HEK293T (cell line): ENCODE data around the gene UGDH.

Experiments
- ARNT ChIP-seq: fragments of 450-650 bp; IDR thresholded peaks from 2 replicates; pipeline ENCODE4 v1.6.1; 2017; ENCODE audit warnings: mild to moderate bottlenecking
- BHLHE40 ChIP-seq: fragments of 450-650 bp; IDR thresholded peaks from 2 replicates; pipeline ENCODE4 v1.6.1; 2016; ENCODE audit warnings: mild to moderate bottlenecking, moderate library complexity, borderline replicate concordance
- CTBP1 ChIP-seq: fragments of 450-650 bp; IDR thresholded peaks from 2 replicates; pipeline ENCODE4 v1.6.1; 2016; ENCODE audit warnings: borderline replicate concordance
- FOXA1 ChIP-seq: fragments of 450-650 bp; IDR thresholded peaks from 2 replicates; pipeline ENCODE4 v1.6.1; 2016; ENCODE audit warnings: mild to moderate bottlenecking
- FOXK2 ChIP-seq: fragments of 450-650 bp; IDR thresholded peaks from 2 replicates; pipeline ENCODE4 v1.6.1; 2016; ENCODE audit warnings: mild to moderate bottlenecking
- FOXM1 ChIP-seq: fragments of 450-650 bp; IDR thresholded peaks from 2 replicates; pipeline ENCODE4 v1.6.1; 2017; ENCODE audit warnings: mild to moderate bottlenecking, borderline replicate concordance
- L3MBTL2 ChIP-seq: fragments of 450-650 bp; conservative IDR thresholded peaks from 2 replicates; pipeline ENCODE4 v1.6.1; 2016; ENCODE audit warnings: mild to moderate bottlenecking
- SP1 ChIP-seq: fragments of 450-650 bp; IDR thresholded peaks from 2 replicates; pipeline ENCODE4 v1.6.1; 2017
- SUZ12 ChIP-seq: fragments of 450-650 bp; IDR thresholded peaks from 2 replicates; pipeline ENCODE4 v1.6.1; 2016; ENCODE audit warnings: mild to moderate bottlenecking

DNA sequence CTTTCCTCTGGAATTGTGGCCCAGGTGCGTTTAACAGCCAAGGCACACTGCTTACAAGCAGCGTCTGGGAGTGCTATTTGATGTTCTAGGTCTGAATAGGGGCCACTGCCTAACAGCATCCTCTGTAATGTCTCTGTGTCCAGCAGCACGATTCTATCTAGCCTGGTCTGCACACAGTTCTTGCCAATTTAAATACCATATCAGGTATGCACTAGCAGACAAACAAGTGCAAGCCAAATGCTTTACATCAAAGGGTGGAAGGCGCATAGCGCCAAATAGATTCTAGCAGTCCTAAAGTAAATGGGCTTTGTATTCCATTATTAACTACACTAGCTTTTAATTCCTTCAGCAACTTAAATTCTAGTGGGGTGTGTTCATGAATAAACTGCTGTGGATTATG lies 15.8 kb upstream of the UGDH start:
- TF ChIP-seq FOXK2 (no peak), BHLHE40 (no peak), SUZ12 (no peak), L3MBTL2 (no peak), CTBP1 (no peak), ARNT (no peak), FOXM1 (no peak), FOXA1 (no peak), SP1 (no peak)
